Keratinocyte (primary cell): ENCODE data around the gene LY6G5B.

Experiments
- EZH2 ChIP-seq: IDR thresholded peaks from one replicate; pipeline ENCODE4 v1.6.1; 2012; ENCODE audit warnings: inconsistent platforms, mild to moderate bottlenecking, low read length, moderate library complexity
- TF ChIP-seq, protein P1 (sequence below), 3 experiments: IDR thresholded peaks in 1 of 3; conservative IDR thresholded peaks in 1 of 3; optimal IDR thresholded peaks in 1 of 3; 2 replicates in 2 of 3; 3 replicates in 1 of 3; pipeline versions ENCODE3 to v1.5.1; 2011; ENCODE audit warnings: low read length in 3 of 3, mild to moderate bottlenecking in 3 of 3, moderate library complexity in 2 of 3, control low read depth in 1 of 3, inconsistent platforms in 1 of 3; ENCODE audit not compliant: insufficient read depth in 2 of 3; ENCODE audit errors: extremely low read depth in 1 of 3

DNA sequence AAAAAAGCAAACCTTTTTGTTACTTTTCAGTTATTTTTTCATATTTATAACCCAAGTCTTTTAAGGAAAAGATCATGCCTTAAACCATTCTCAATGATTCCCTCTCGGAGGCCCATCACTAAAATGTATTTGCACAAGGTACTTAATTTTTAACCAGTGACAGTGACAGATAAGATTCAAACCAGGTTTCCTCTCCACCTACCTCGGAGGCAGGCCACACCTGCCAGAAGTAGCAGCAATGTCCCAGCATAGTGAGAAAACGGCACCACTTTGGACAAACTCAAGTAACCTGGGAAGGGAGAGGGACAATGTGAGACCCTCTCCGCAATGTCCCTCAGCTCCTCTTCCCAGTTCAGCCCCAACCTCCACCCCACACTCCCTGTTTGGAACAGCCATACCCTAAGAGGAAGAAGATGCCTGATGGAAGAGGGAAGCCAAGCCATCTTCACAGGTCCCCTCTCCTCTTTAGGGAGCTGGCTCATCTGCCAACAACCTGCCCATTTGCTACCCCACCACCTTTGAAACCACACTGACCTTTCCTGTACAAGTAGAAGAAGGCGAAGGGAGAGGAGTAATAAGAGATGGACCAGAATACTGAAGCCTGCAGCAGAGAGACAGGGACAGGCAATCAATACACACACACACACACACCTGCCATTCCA is 31.1 kb downstream of the LY6G5B start:
- TF ChIP-seq, protein P1, sequence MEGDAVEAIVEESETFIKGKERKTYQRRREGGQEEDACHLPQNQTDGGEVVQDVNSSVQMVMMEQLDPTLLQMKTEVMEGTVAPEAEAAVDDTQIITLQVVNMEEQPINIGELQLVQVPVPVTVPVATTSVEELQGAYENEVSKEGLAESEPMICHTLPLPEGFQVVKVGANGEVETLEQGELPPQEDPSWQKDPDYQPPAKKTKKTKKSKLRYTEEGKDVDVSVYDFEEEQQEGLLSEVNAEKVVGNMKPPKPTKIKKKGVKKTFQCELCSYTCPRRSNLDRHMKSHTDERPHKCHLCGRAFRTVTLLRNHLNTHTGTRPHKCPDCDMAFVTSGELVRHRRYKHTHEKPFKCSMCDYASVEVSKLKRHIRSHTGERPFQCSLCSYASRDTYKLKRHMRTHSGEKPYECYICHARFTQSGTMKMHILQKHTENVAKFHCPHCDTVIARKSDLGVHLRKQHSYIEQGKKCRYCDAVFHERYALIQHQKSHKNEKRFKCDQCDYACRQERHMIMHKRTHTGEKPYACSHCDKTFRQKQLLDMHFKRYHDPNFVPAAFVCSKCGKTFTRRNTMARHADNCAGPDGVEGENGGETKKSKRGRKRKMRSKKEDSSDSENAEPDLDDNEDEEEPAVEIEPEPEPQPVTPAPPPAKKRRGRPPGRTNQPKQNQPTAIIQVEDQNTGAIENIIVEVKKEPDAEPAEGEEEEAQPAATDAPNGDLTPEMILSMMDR (optimal IDR thresholded peaks at IDR 0.05 in 1 of 3, IDR thresholded peaks at IDR 0.05 in 1 of 3, conservative IDR thresholded peaks at IDR 0.05 in 1 of 3; ENCODE audit: extremely low read depth in 1 of 3, insufficient read depth in 2 of 3, low read length in 3 of 3), result no peak
- no peak for TF ChIP-seq EZH2
